GM12892 (cell line): ENCODE results near the gene OLFM1.

ENCODE experiments used
- DNase-seq: peaks from one replicate; pipeline ENCODE4 v3.0.0; 2011; ENCODE audit not compliant: insufficient read length
- FAIRE-seq: peaks from 2 replicates; lab custom pipeline; 2011; peaks lifted over from hg19 to GRCh38; lab: Jason Lieb, UNC
- POLR2A ChIP-seq: IDR thresholded peaks from 2 replicates; pipeline ENCODE4 v1.6.1; 2011; ENCODE audit warnings: low read depth, low read length, control low read depth
- POLR2AphosphoS5 ChIP-seq: IDR thresholded peaks from 2 replicates; pipeline ENCODE4 v1.6.1; 2011; ENCODE audit warnings: low read depth, low read length, control low read depth
- TAF1 ChIP-seq: IDR thresholded peaks from 2 replicates; pipeline ENCODE4 v1.6.1; 2011; ENCODE audit warnings: low read depth, mild to moderate bottlenecking, control low read depth, low read length, borderline replicate concordance

Gene OLFM1

GRCh38 chr9:135073741-135074305, 13.6 kb upstream of the OLFM1 start:
- FAIRE-seq: no peak
- DNase-seq: no peak
- TF ChIP-seq TAF1 (no peak), POLR2A (no peak), POLR2AphosphoS5 (no peak)

- TF ChIP-seq POLR2AphosphoS5: no peak
- no peak for TF ChIP-seq TAF1
- no peak for TF ChIP-seq POLR2A
- DNase-seq: no peak
- no peak for FAIRE-seq
Measured at GRCh38 chr9:135074354-135075233, 12.9 kb upstream of the OLFM1 start.

GRCh38 chr9:135075234-135076142, 12.0 kb upstream of the OLFM1 start:
- DNase-seq (no peak), FAIRE-seq (no peak)
- TF ChIP-seq POLR2A (no peak), POLR2AphosphoS5 (no peak), TAF1 (no peak)

GRCh38 chr9:135076143-135076875, 11.2 kb upstream of the OLFM1 start:
- FAIRE-seq: no peak
- TF ChIP-seq TAF1: no peak
- DNase-seq: no peak

- DNase-seq (no peak), FAIRE-seq (no peak)
- TF ChIP-seq TAF1: no peak
- no peak for TF ChIP-seq POLR2A
- TF ChIP-seq POLR2AphosphoS5: no peak
Measured at GRCh38 chr9:135076876-135077430, 10.5 kb upstream of the OLFM1 start.

GRCh38 chr9:135077497-135078200, 9.8 kb upstream of the OLFM1 start:
- DNase-seq (no peak), FAIRE-seq (no peak)
- no peak for TF ChIP-seq POLR2A
- TF ChIP-seq POLR2AphosphoS5: no peak
- TF ChIP-seq TAF1: no peak

- no peak for FAIRE-seq
- TF ChIP-seq POLR2AphosphoS5: no peak
- no peak for TF ChIP-seq TAF1
- no peak for TF ChIP-seq POLR2A
- no peak for DNase-seq
Measured at GRCh38 chr9:135078361-135078821, 9.1 kb upstream of the OLFM1 start.

GRCh38 chr9:135079018-135079417, 8.4 kb upstream of the OLFM1 start:
- FAIRE-seq: no peak
- TF ChIP-seq POLR2AphosphoS5 (no peak), TAF1 (no peak), POLR2A (no peak)

GRCh38 chr9:135079676-135080075, 7.8 kb upstream of the OLFM1 start:
- TF ChIP-seq TAF1 (no peak), POLR2AphosphoS5 (no peak), POLR2A (no peak)
- no peak for DNase-seq
- no peak for FAIRE-seq

More at GRCh38 chr9:135079018-135079417, 8.4 kb upstream of the OLFM1 start:
- DNase-seq: no peak
